Heart right ventricle (tissue), 16 donors: ENCODE measurements around the gene POU2F3. TPM values are rescaled to one million over a fixed set of nuclear protein-coding genes. Genes with fewer than 3 reads are reported as not detected.
A peak's percentile ranks its signal among the peaks of the same experiment; 100 is the strongest.

ENCODE experiments used
- ATAC-seq, 8 donors: fragments of 200-7000 bp; cut with Tn5 transposase; one replicate each; pipeline ENCODE4 v1.9.1; 2020; ENCODE audit warnings: mild to moderate bottlenecking in 8 of 8, moderate library complexity in 8 of 8, moderate number of reproducible peaks in 1 of 8
- DNase-seq, 2 donors: peaks; one replicate each; pipeline ENCODE4 v3.0.0-alpha.2; 2020
- H3K27ac ChIP-seq, 10 donors: fragments of 200-600 bp; sonication (generic) in 2 of 10; one replicate each; pipeline versions ENCODE4 v1.5.0 to v1.8.0; 2020 to 2022; ENCODE audit warnings: mild to moderate bottlenecking in 3 of 10
- H3K27me3 ChIP-seq, 7 donors: fragments of 200-600 bp; one replicate each; pipeline ENCODE4 v1.8.0; 2021 to 2022; ENCODE audit warnings: mild to moderate bottlenecking in 2 of 7
- H3K36me3 ChIP-seq, 9 donors: fragments of 200-600 bp; sonication (generic) in 1 of 9; one replicate each; pipeline versions ENCODE4 v1.5.0 to v1.8.0; 2020 to 2022; ENCODE audit warnings: mild to moderate bottlenecking in 2 of 9
- H3K4me1 ChIP-seq, 9 donors: fragments of 200-600 bp; sonication (generic) in 1 of 9; one replicate each; pipeline versions ENCODE4 v1.5.0 to v1.8.0; 2020 to 2022; ENCODE audit warnings: mild to moderate bottlenecking in 4 of 9
- H3K4me3 ChIP-seq, 10 donors: fragments of 200-600 bp; sonication (generic) in 2 of 10; one replicate each; pipeline versions ENCODE4 v1.5.0 to v1.8.0; 2020 to 2022; ENCODE audit warnings: mild to moderate bottlenecking in 7 of 10, moderate library complexity in 2 of 10
- H3K9me3 ChIP-seq, 11 donors: fragments of 200-600 bp in 10 of 11; sonication (generic) in 2 of 11; one replicate each; pipeline versions ENCODE4 v1.5.0 to v1.8.0; 2013 to 2022; ENCODE audit warnings: mild to moderate bottlenecking in 2 of 11, control low read depth in 1 of 11, moderate library complexity in 1 of 11
- WGBS, 2 donors: extraction: QIAGEN DNeasy Blood & Tissue Kit; methylation state at CpG; one replicate each; pipeline ENCODE4 v1.1.7; 2013; ENCODE audit warnings: inconsistent platforms in 1 of 2; 5-methylcytosine and 5-hydroxymethylcytosine counted together
- intact Hi-C, 10 donors: fragments of 100-400 bp; cut with DNase I; formaldehyde crosslinking; loops; one replicate each; pipeline versions ENCODE4 v1.11.1 to v1.14.2; 2022
- polyA plus RNA-seq, 2 donors: library from polyadenylated mRNA; stranded (reverse); fragments of 200-250 nt; gene quantifications; one replicate each; pipeline ENCODE4 v1.2.3, GENCODE V29; 2013
- total RNA-seq, 10 donors: library from RNA; stranded (reverse); fragmentation: NEBNext Ultra II Directional in 3 of 10; extraction: Animal tissue kit (Norgen Biotek cat#: 25700) in 3 of 10; gene quantifications; one replicate each; pipeline versions ENCODE4 v1.2.1 to v1.2.4, GENCODE V29; 2021 to 2023
- TF ChIP-seq, protein P1 (sequence below), 9 donors: fragments of 200-600 bp; sonication (generic) in 2 of 9; IDR thresholded peaks; one replicate each; pipeline versions ENCODE4 v1.5.0 to v1.8.0; 2021 to 2022; ENCODE audit warnings: antibody characterized with exemption in 9 of 9, mild to moderate bottlenecking in 5 of 9, moderate library complexity in 1 of 9
- donor health status: Arrhythmogenic right ventricular cardiomyopathy.
- donor health status: ischemic (EF 13 %, LVEDD 7.1; RV severe dilation, severe dysfunction).
- donor health status: healthy with polysubstance abuse.
- donor health status: DM: no; HTN: yes; CAD: no.
- donor health status: DM: no; HTN: no; CAD: no.
- donor health status: ischemic (EF 25% LVEDD 6.9; RV normal size, moderate dysfunction).
- donor health status: ischemic (EF 25% LVEDD 5.7; RV mildly dilated, moderate dysfunction).
- donor health status: healthy.
- donor health status: DM: yes; HTN: yes; CAD: no.
- donor health status: Ischemic cardiomyopathy.
- donor health status: ischemic (EF 35%, LVEDD 5.7; RV mildly dilated, moderate dysfunction).
- donor health status: nonischemic (EF 11% LVEDD 7.7; RV severe dilation, severe dysfunction).
- donor health status: DM: yes; HTN: yes; CAD: no.
- donor health status: PGD.
- donor health status: ischemic (EF 29% LVEDD 5.4; RV normal size, mild dysfunction).
- donor health status: nonischemic (EF 23%, LVEDD 6.1; RV moderate dilation, normal function).

The POU2F3 gene
- total and polyA plus RNA-seq, 12 donors: 0.03 to 0.15 TPM; not detected in 10

- H3K27ac ChIP-seq: peak overlapping the region in 2 of 10 donors; percentile 28 to 68
- WGBS, 2 donors: 15 to 35% methylated on average over 1 of the region's 1 CpG
- ATAC-seq (no peak), DNase-seq (no peak)
- H3K4me1 ChIP-seq: peaks cover 3 to 80% (median 59%) of the 10 kb centered on the region in 9 donors
- no peaks in the 10 kb centered on the region for H3K27me3 ChIP-seq
- TF ChIP-seq, protein P1, sequence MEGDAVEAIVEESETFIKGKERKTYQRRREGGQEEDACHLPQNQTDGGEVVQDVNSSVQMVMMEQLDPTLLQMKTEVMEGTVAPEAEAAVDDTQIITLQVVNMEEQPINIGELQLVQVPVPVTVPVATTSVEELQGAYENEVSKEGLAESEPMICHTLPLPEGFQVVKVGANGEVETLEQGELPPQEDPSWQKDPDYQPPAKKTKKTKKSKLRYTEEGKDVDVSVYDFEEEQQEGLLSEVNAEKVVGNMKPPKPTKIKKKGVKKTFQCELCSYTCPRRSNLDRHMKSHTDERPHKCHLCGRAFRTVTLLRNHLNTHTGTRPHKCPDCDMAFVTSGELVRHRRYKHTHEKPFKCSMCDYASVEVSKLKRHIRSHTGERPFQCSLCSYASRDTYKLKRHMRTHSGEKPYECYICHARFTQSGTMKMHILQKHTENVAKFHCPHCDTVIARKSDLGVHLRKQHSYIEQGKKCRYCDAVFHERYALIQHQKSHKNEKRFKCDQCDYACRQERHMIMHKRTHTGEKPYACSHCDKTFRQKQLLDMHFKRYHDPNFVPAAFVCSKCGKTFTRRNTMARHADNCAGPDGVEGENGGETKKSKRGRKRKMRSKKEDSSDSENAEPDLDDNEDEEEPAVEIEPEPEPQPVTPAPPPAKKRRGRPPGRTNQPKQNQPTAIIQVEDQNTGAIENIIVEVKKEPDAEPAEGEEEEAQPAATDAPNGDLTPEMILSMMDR (IDR thresholded peaks at IDR 0.05): no peak
- no peak overlapping the region for H3K4me3 ChIP-seq
- no peaks in the 10 kb centered on the region for H3K9me3 ChIP-seq
- H3K36me3 ChIP-seq: peaks cover 0 to 21% (median 0%) of the 10 kb centered on the region in 9 donors
- intact Hi-C loops: loop anchor here in 1 of 10 donors (10.0 kb wide), 1 partner anchor 559 kb away; no protein-coding TSS in a partner anchor
Observed at GRCh38 chr11:120223793-120224192, 16.1 kb upstream of the POU2F3 start.

DNA sequence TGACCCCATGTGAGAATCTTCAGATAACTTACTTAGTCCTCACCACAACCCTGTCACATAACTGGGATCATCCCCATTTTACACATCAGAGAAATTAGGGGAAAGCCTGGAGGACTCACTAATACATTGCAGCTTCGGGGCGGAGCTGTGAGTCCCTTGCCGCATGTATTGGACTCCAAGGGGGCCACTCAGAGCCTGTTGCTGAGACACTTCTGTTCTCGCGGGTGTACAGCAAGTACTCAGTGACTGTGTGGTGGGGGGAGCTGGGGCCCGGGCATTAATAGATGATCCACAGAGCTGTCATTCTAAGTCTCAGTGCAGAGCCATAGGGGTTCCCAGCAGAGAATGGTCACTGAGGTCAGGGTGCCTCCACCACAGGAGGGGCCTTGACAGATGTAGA, 15.6 kb upstream of the POU2F3 start:
- H3K4me1 ChIP-seq: peaks cover 3 to 74% (median 53%) of the 10 kb centered on the region in 9 donors
- no peak overlapping the region for H3K4me3 ChIP-seq
- ATAC-seq: peak in 1 of 8 donors; percentile 3
- DNase-seq: no peak
- 61 to 68% methylated on average over 6 of the region's 6 CpGs for WGBS, 2 donors
- TF ChIP-seq, protein P1 (IDR thresholded peaks at IDR 0.05): no peak
- H3K27ac ChIP-seq: peak overlapping the region in 9 of 10 donors; percentile 26 to 69 (median 59)
- intact Hi-C loops: loop anchor here in 1 of 10 donors (10.0 kb wide), 1 partner anchor 560 kb away; no protein-coding TSS in a partner anchor
- H3K9me3 ChIP-seq: no peaks in the 10 kb centered on the region
- H3K36me3 ChIP-seq: peaks cover 0 to 26% (median 0%) of the 10 kb centered on the region in 9 donors
- H3K27me3 ChIP-seq: no peaks in the 10 kb centered on the region

DNA sequence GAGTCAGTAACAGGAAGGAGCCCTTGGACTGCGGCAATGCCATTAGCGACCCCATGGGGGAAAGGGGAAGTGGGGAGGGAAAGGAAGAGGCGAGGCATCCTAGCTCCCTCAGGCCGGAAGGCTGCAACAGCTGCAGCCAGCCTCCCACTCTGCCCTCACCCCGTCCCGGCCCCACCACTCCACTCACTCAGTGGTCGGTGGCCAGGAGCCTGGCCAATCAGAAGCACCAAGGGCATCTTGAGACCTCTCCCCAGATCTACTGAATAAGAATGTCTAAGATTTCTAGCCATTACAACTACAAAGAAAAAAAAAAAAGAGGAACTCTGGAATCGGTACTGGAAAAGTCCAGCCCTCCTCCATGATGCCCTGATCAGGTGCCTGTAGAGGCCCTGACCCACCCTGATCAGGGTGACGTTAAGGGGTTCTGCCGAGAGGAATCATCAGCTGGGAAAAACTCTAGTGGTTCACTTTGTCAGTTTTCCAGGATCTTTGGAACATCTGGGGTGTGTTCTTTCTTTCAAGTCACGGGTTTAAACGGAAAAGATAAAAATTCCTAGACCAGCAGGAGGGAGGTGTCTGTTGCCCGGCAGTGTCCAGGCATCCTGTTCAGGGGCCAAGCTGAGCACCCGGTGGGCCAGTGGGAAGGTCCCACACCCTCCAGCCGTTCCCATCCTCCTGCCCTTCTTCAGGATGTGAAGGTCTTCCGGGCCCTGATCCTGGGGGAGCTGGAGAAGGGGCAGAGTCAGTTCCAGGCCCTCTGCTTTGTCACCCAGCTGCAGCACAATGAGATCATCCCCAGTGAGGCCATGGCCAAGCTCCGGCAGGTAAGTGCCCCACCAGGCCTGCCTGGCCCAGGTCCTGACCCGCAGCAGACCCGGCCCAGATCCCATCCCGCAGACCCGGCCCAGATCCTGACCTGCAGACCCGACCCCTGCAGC, 14.7 kb upstream of the POU2F3 start:
- peaks cover 3 to 65% (median 47%) of the 10 kb centered on the region in 9 donors for H3K4me1 ChIP-seq
- WGBS, 2 donors: 38 to 48% methylated on average over 22 of the region's 22 CpGs
- no peaks in the 10 kb centered on the region for H3K9me3 ChIP-seq
- DNase-seq (peak; percentile 47 to 56), ATAC-seq (peak; percentile 62 to 78 (median 74))
- H3K27ac ChIP-seq: peak overlapping the region in 9 of 10 donors; percentile 26 to 69 (median 59)
- TF ChIP-seq, protein P1 (IDR thresholded peaks at IDR 0.05): peak in 1 of 9 donors; percentile 13
- H3K27me3 ChIP-seq: no peaks in the 10 kb centered on the region
- H3K36me3 ChIP-seq: peaks cover 0 to 29% (median 0%) of the 10 kb centered on the region in 9 donors
- intact Hi-C loops: loop anchor here in 2 of 10 donors (5.0 to 10.0 kb wide), 2 partner anchors 53 to 560 kb away; no protein-coding TSS in a partner anchor
- H3K4me3 ChIP-seq: peak overlapping the region in 1 of 10 donors; percentile 32

DNA sequence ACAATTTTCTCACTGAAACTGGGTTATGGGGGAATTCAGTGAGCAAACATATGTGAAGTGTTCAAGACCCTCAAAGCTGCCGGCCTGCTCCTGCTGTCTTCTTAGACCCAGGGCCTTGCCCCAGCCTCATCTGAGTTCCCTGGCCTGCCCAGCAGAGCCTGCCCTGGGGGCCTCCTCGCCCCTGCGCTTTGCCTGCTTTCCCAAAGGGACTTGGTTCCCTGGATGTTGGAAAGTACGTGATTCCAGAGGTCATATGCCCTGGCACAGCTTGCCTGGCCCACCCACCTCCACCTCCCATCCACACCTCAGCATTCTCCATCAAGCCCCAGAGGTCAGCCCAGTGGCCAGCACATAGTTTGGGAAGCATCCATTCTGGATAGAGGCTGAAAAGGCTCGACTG, 13.7 kb upstream of the POU2F3 start:
- TF ChIP-seq, protein P1 (IDR thresholded peaks at IDR 0.05): no peak
- H3K27ac ChIP-seq: peak overlapping the region in 4 of 10 donors; percentile 26 to 68 (median 60)
- no peak for ATAC-seq

More for the DNA sequence above, 13.7 kb upstream of the POU2F3 start:
- Histone ChIP-seq H3K4me1 (peaks cover 3 to 55% (median 41%) of the 10 kb centered on the region in 9 donors), H3K36me3 (peaks cover 0 to 29% (median 0%) of the 10 kb centered on the region in 9 donors), H3K27me3 (no peaks in the 10 kb centered on the region), H3K9me3 (no peaks in the 10 kb centered on the region), H3K4me3 (no peak overlapping the region)
- DNase-seq: no peak
- WGBS, 2 donors: 81 to 82% methylated on average over 5 of the region's 5 CpGs
- intact Hi-C loops: loop anchor here in 2 of 10 donors (5.0 to 10.0 kb wide), 2 partner anchors 54 to 561 kb away; no protein-coding TSS in a partner anchor
